HT-29 (cell line): ENCODE measurements around the gene FGD6. TPM values are rescaled to one million over a fixed set of nuclear protein-coding genes. Genes with fewer than 3 reads are reported as not detected.
"Not testable (repeated sequence)": the region's sequence is repeated elsewhere in the genome, so short reads cannot be mapped to it uniquely, and the experiment has no call there.

Experiments
- DNase-seq: peaks from one replicate; pipeline ENCODE4 v3.0.0-alpha.2; 2015; ENCODE audit warnings: low spot score
- total RNA-seq: library from RNA; depleted of rRNA; stranded (reverse); fragments of >200 nt; shearing (Covaris generic); gene quantifications from 2 replicates; pipeline ENCODE4 v1.2.3, GENCODE V29; 2014

FGD6 gene
- total RNA-seq, 1 experiment from 2014 or later = 3.7 TPM

GRCh38 chr12:95234187-95234586 lies 16.9 kb upstream of the FGD6 start:
- not testable (repeated sequence) for DNase-seq

GRCh38 chr12:95231190-95231589 lies 13.9 kb upstream of the FGD6 start:
- DNase-seq = no peak

- DNase-seq = no peak
These were observed 13.0 kb upstream of the FGD6 start for GRCh38 chr12:95230313-95230712.

GRCh38 chr12:95229636-95230035 lies 12.4 kb upstream of the FGD6 start:
- no peak for DNase-seq

- DNase-seq = no peak
These were observed 11.3 kb upstream of the FGD6 start for GRCh38 chr12:95228617-95229016.

- DNase-seq = no peak
These were observed 10.6 kb upstream of the FGD6 start for GRCh38 chr12:95227818-95228356.

GRCh38 chr12:95225645-95226212 lies 8.5 kb upstream of the FGD6 start:
- DNase-seq = no peak

GRCh38 chr12:95224202-95225170 lies 7.2 kb upstream of the FGD6 start:
- no peak for DNase-seq

- DNase-seq = no peak
These were observed 3.5 kb upstream of the FGD6 start for GRCh38 chr12:95220726-95221125.

GRCh38 chr12:95220190-95220589 lies 2.9 kb upstream of the FGD6 start:
- DNase-seq = no peak

GRCh38 chr12:95218150-95219133 lies 1.2 kb upstream of the FGD6 start:
- DNase-seq = peak; percentile 81

- peak; percentile 64 for DNase-seq
These were observed 423 bp downstream of the FGD6 start for GRCh38 chr12:95216711-95217376.

GRCh38 chr12:95215949-95216348 lies 1.3 kb downstream of the FGD6 start:
- peak; percentile 47 for DNase-seq

- DNase-seq = no peak
These were observed 2.8 kb downstream of the FGD6 start for GRCh38 chr12:95214466-95214865.

GRCh38 chr12:95213928-95214327 lies 3.3 kb downstream of the FGD6 start:
- no peak for DNase-seq

- no peak for DNase-seq
These were observed 4.1 kb downstream of the FGD6 start for GRCh38 chr12:95213119-95213518.

GRCh38 chr12:95212586-95212985 lies 4.7 kb downstream of the FGD6 start:
- DNase-seq = no peak

- no peak for DNase-seq
These were observed 8.6 kb downstream of the FGD6 start for GRCh38 chr12:95208678-95209077.

GRCh38 chr12:95207407-95207806 lies 9.9 kb downstream of the FGD6 start:
- no peak for DNase-seq

GRCh38 chr12:95206916-95207315 lies 10.4 kb downstream of the FGD6 start:
- DNase-seq = no peak

- peak; percentile 49 for DNase-seq
These were observed 11.6 kb downstream of the FGD6 start for GRCh38 chr12:95205685-95206084.
